GM19351 (cell line): ENCODE measurements around the gene SLC12A9.
"Not testable (repeated sequence)": the region's sequence is repeated elsewhere in the genome, so short reads cannot be mapped to it uniquely, and the experiment has no call there.

Experiments used
- ATAC-seq: cut with Tn5 transposase; IDR thresholded peaks from one replicate; pipeline ENCODE4 v1.9.1; 2021; ENCODE audit warnings: mild to moderate bottlenecking, moderate library complexity; ENCODE audit not compliant: unreplicated experiment

SLC12A9 gene

GRCh38 chr7:100825751-100826513, 26.6 kb upstream of the SLC12A9 start:
- no peak for ATAC-seq

- no peak for ATAC-seq
Measured at GRCh38 chr7:100826514-100827329, 25.8 kb upstream of the SLC12A9 start.

- ATAC-seq, result no peak
Measured at GRCh38 chr7:100827330-100828226, 24.9 kb upstream of the SLC12A9 start, which contains the start of gene EPHB4. Gene EPHB4 (minus strand): TSS chr7:100827523. CDS start chr7:100827030, 493 bp downstream.

- no peak for ATAC-seq
Measured at GRCh38 chr7:100829150-100829716, 23.3 kb upstream of the SLC12A9 start.

GRCh38 chr7:100830396-100830795, 22.1 kb upstream of the SLC12A9 start:
- ATAC-seq, result no peak

GRCh38 chr7:100832281-100832633, 20.3 kb upstream of the SLC12A9 start:
- ATAC-seq, result no peak

GRCh38 chr7:100835903-100836811, 16.4 kb upstream of the SLC12A9 start:
- ATAC-seq, result no peak

GRCh38 chr7:100836812-100837098, 15.8 kb upstream of the SLC12A9 start:
- no peak for ATAC-seq

GRCh38 chr7:100837099-100837836, 15.2 kb upstream of the SLC12A9 start:
- ATAC-seq, result peak; percentile 63

GRCh38 chr7:100839361-100839760, 13.2 kb upstream of the SLC12A9 start:
- ATAC-seq, result no peak

- no peak for ATAC-seq
Measured at GRCh38 chr7:100840470-100841100, 11.9 kb upstream of the SLC12A9 start.

- no peak for ATAC-seq
Measured at GRCh38 chr7:100847360-100847759, 5.2 kb upstream of the SLC12A9 start.

GRCh38 chr7:100854146-100854895, 1.8 kb downstream of the SLC12A9 start:
- no peak for ATAC-seq

- not testable (repeated sequence) for ATAC-seq
Measured at GRCh38 chr7:100854899-100855298, 2.4 kb downstream of the SLC12A9 start.

- ATAC-seq, result no peak
Measured at GRCh38 chr7:100855515-100855914, 3.0 kb downstream of the SLC12A9 start.

- no peak for ATAC-seq
Measured at GRCh38 chr7:100856871-100857282, 4.4 kb downstream of the SLC12A9 start.

GRCh38 chr7:100859856-100860255, 7.3 kb downstream of the SLC12A9 start:
- no peak for ATAC-seq
